ENCODE measurements around the gene UCN.

UCN gene

DNA sequence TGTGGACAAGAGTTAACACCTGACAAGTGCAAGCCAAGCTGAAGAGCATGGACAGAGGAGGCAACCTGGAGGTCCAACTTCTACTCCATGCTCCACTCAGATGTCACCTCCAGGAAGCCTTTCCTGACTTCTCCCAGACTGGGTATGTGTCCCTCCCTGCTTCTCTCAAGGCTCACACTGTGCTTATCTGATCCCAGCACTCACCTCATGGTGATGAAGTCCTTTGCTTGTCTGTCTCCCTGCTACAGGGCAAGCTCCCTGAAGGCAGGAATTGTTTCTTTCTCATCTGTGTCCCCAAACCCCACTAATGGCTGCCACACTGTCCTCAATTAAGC, 42.7 kb downstream of the UCN start:
- Histone ChIP-seq H4K20me1 (ENCODE audit: insufficient read depth, low read length) (no peaks in the 10 kb centered on the region), H3K4me3 (ENCODE audit: low read length) (no peak overlapping the region), H3K4me2 (ENCODE audit: low read length) (no peak overlapping the region), H3K36me3 (replicated peaks; ENCODE audit: low read depth, low read length) (no peaks in the 10 kb centered on the region), H3K79me2 (ENCODE audit: low read length) (no peaks in the 10 kb centered on the region), H3K9me3 (ENCODE audit: insufficient read depth, low read length) (no peaks in the 10 kb centered on the region), H3K27ac (ENCODE audit: low read length) (no peak overlapping the region), H3K27me3 (ENCODE audit: low read depth, low read length) (peaks cover 45% of the 10 kb centered on the region), H3K4me1 (ENCODE audit: low read length) (peaks cover under 1% of the 10 kb centered on the region; the same call in 1 of the 2 replicates), H2AFZ (ENCODE audit: low read depth, low read length) (no peak overlapping the region), H3K9ac (ENCODE audit: low read length) (no peak overlapping the region)
- TF ChIP-seq, protein P1, sequence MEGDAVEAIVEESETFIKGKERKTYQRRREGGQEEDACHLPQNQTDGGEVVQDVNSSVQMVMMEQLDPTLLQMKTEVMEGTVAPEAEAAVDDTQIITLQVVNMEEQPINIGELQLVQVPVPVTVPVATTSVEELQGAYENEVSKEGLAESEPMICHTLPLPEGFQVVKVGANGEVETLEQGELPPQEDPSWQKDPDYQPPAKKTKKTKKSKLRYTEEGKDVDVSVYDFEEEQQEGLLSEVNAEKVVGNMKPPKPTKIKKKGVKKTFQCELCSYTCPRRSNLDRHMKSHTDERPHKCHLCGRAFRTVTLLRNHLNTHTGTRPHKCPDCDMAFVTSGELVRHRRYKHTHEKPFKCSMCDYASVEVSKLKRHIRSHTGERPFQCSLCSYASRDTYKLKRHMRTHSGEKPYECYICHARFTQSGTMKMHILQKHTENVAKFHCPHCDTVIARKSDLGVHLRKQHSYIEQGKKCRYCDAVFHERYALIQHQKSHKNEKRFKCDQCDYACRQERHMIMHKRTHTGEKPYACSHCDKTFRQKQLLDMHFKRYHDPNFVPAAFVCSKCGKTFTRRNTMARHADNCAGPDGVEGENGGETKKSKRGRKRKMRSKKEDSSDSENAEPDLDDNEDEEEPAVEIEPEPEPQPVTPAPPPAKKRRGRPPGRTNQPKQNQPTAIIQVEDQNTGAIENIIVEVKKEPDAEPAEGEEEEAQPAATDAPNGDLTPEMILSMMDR (IDR thresholded peaks at IDR 0.05; ENCODE audit: low read depth, low read length), result no peak
- TF ChIP-seq EZH2phosphoT487 (IDR thresholded peaks at IDR 0.05; ENCODE audit: low read depth), result no peak

- Histone ChIP-seq H3K36me3 (replicated peaks; ENCODE audit: low read depth, low read length) (no peaks in the 10 kb centered on the region), H3K4me2 (ENCODE audit: low read length) (no peak overlapping the region), H3K27me3 (ENCODE audit: low read depth, low read length) (peaks cover 44% of the 10 kb centered on the region), H3K4me3 (ENCODE audit: low read length) (no peak overlapping the region), H4K20me1 (ENCODE audit: insufficient read depth, low read length) (no peaks in the 10 kb centered on the region), H3K9me3 (ENCODE audit: insufficient read depth, low read length) (no peaks in the 10 kb centered on the region), H3K79me2 (ENCODE audit: low read length) (no peaks in the 10 kb centered on the region), H3K4me1 (ENCODE audit: low read length) (no peaks in the 10 kb centered on the region), H3K9ac (ENCODE audit: low read length) (no peak overlapping the region), H2AFZ (ENCODE audit: low read depth, low read length) (no peak overlapping the region), H3K27ac (ENCODE audit: low read length) (no peak overlapping the region)
- TF ChIP-seq, protein P1 (IDR thresholded peaks at IDR 0.05; ENCODE audit: low read depth, low read length), result peak; percentile 14; the same call in 1 of the 2 replicates
- no peak for TF ChIP-seq EZH2phosphoT487 (IDR thresholded peaks at IDR 0.05; ENCODE audit: low read depth)
Observed at GRCh38 chr2:27264753-27265535, 43.3 kb downstream of the UCN start.

GRCh38 chr2:27264253-27264752, 43.9 kb downstream of the UCN start:
- H3K9ac ChIP-seq (ENCODE audit: low read length), result no peak overlapping the region
- H3K36me3 ChIP-seq (replicated peaks; ENCODE audit: low read depth, low read length), result no peaks in the 10 kb centered on the region
- no peak overlapping the region for H3K4me2 ChIP-seq (ENCODE audit: low read length)
- no peak for TF ChIP-seq EZH2phosphoT487 (IDR thresholded peaks at IDR 0.05; ENCODE audit: low read depth)
- TF ChIP-seq, protein P1 (IDR thresholded peaks at IDR 0.05; ENCODE audit: low read depth, low read length), result no peak
- no peak overlapping the region for H2AFZ ChIP-seq (ENCODE audit: low read depth, low read length)
- no peaks in the 10 kb centered on the region for H4K20me1 ChIP-seq (ENCODE audit: insufficient read depth, low read length)
- no peak overlapping the region for H3K4me3 ChIP-seq (ENCODE audit: low read length)
- no peaks in the 10 kb centered on the region for H3K4me1 ChIP-seq (ENCODE audit: low read length)
- peaks cover 38% of the 10 kb centered on the region for H3K27me3 ChIP-seq (ENCODE audit: low read depth, low read length)
- no peaks in the 10 kb centered on the region for H3K79me2 ChIP-seq (ENCODE audit: low read length)
- H3K27ac ChIP-seq (ENCODE audit: low read length), result no peak overlapping the region
- no peaks in the 10 kb centered on the region for H3K9me3 ChIP-seq (ENCODE audit: insufficient read depth, low read length)

DNA sequence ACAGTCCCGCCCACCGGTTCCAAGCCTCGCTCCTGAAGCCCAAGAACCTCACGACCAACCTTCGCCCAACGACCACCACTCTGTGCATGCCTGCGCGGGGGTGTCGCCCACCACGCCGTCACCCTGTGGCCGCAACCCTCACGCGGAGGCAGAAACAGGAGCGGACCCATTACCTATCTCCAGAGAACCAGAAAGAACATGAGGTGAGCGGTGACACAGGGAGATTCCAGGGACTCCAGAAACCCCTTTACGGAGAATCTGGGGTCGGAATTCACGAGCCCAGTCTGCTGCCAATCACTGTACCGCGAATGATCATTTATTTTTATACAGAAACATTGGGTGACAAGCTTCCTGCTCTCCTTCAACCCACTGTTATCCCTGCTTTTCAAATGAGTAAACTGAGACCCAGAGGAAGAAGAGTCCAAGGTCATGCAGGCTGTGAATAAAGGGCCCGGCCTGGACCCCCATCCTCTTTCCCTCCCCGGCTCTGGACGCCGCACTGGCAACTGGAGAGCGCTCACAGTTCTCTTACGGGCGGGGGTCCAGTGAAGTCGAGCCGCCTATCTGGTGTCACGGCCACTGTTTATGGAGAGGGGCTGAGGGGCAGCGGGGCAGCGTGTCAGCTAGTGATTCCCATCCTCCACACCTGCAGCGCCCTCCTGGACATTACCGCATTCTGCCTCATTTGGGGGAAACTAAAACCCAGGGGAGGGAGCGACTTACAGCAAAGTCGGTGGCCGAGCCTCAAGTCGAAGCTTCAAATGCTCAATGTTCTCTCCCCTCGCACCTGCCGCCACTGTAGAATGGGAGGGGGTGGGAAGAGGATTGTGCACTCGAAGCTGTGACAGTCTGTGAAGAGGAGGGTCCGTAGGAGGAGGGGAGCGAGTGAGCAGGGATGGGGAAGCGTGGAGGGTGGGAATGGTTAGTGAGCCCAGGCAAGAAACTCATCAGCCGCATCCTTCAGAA, 44.7 kb downstream of the UCN start:
- Histone ChIP-seq H3K4me1 (ENCODE audit: low read length) (no peaks in the 10 kb centered on the region), H3K36me3 (replicated peaks; ENCODE audit: low read depth, low read length) (no peaks in the 10 kb centered on the region), H3K4me2 (ENCODE audit: low read length) (peak overlapping the region; percentile 82), H3K9ac (ENCODE audit: low read length) (peak overlapping the region; percentile 34; the same call in 1 of the 2 replicates), H4K20me1 (ENCODE audit: insufficient read depth, low read length) (no peaks in the 10 kb centered on the region), H2AFZ (ENCODE audit: low read depth, low read length) (peak overlapping the region; percentile 39; the same call in 1 of the 2 replicates), H3K9me3 (ENCODE audit: insufficient read depth, low read length) (no peaks in the 10 kb centered on the region), H3K79me2 (ENCODE audit: low read length) (no peaks in the 10 kb centered on the region), H3K4me3 (ENCODE audit: low read length) (peak overlapping the region; percentile 81), H3K27ac (ENCODE audit: low read length) (no peak overlapping the region), H3K27me3 (ENCODE audit: low read depth, low read length) (peaks cover 35% of the 10 kb centered on the region)
- TF ChIP-seq EZH2phosphoT487 (IDR thresholded peaks at IDR 0.05; ENCODE audit: low read depth), result no peak
- TF ChIP-seq, protein P1 (IDR thresholded peaks at IDR 0.05; ENCODE audit: low read depth, low read length), result no peak
